Epithelial cell of esophagus (primary cell): Measurements from ENCODE around the gene IFNL3.

Source experiments
- DNase-seq: peaks from one replicate; pipeline ENCODE4 v3.0.0; 2010; ENCODE audit warnings: low read depth
- H3K4me3 ChIP-seq: 2 replicates; pipeline ENCODE4 v1.5.1; 2011; ENCODE audit warnings: mild to moderate bottlenecking, low read length, control low read depth
- CTCF ChIP-seq: IDR thresholded peaks from 2 replicates; pipeline ENCODE4 v1.5.1; 2011; ENCODE audit warnings: low read depth, mild to moderate bottlenecking, low read length, control low read depth, inconsistent platforms; ENCODE audit not compliant: insufficient read depth; ENCODE audit errors: missing control alignments

IFNL3 gene

GRCh38 chr19:39238944-39239343, 5.9 kb downstream of the IFNL3 start:
- no peak for DNase-seq
- TF ChIP-seq CTCF, result no peak

GRCh38 chr19:39238209-39238608, 6.6 kb downstream of the IFNL3 start:
- DNase-seq, result no peak
- H3K4me3 ChIP-seq, result no peak overlapping the region
- no peak for TF ChIP-seq CTCF

More at GRCh38 chr19:39238944-39239343, 5.9 kb downstream of the IFNL3 start:
- H3K4me3 ChIP-seq, result no peak overlapping the region

GRCh38 chr19:39237200-39238184, 7.3 kb downstream of the IFNL3 start:
- TF ChIP-seq CTCF, result no peak
- DNase-seq, result peak; percentile 14
- H3K4me3 ChIP-seq, result no peak overlapping the region

- DNase-seq, result no peak
- no peak overlapping the region for H3K4me3 ChIP-seq
- no peak for TF ChIP-seq CTCF
Observed at GRCh38 chr19:39236527-39236926, 8.3 kb downstream of the IFNL3 start.

- TF ChIP-seq CTCF, result no peak
- no peak overlapping the region for H3K4me3 ChIP-seq
- no peak for DNase-seq
Observed at GRCh38 chr19:39232708-39233107, 12.1 kb downstream of the IFNL3 start.

GRCh38 chr19:39230096-39230764, 14.6 kb downstream of the IFNL3 start:
- no peak for DNase-seq
- TF ChIP-seq CTCF, result no peak
- no peak overlapping the region for H3K4me3 ChIP-seq
